ENCODE measurements around the gene ZNF80. TPM values are rescaled to one million over a fixed set of nuclear protein-coding genes. Genes with fewer than 3 reads are reported as not detected.

ZNF80 gene
- total RNA-seq, 1 donor from 2014 or later = not detected

- intact Hi-C loops (cut with DNase I) = no loop called here
- DNase-seq (ENCODE audit: missing footprints) (no peak), ATAC-seq (no peak)
These were observed 15.5 kb downstream of the ZNF80 start for GRCh38 chr3:114221881-114222264.

GRCh38 chr3:114221165-114221880, 16.1 kb downstream of the ZNF80 start:
- intact Hi-C loops (cut with DNase I) = no loop called here
- DNase-seq (ENCODE audit: missing footprints) = no peak
- ATAC-seq = peak; percentile 96

GRCh38 chr3:114219741-114220140, 17.6 kb downstream of the ZNF80 start:
- no peak for ATAC-seq
- intact Hi-C loops (cut with DNase I) = no loop called here
- DNase-seq (ENCODE audit: missing footprints) = no peak

- ATAC-seq (no peak), DNase-seq (ENCODE audit: missing footprints) (no peak)
- intact Hi-C loops (cut with DNase I) = no loop called here
These were observed 18.7 kb downstream of the ZNF80 start for GRCh38 chr3:114218578-114219185.

GRCh38 chr3:114218006-114218405, 19.4 kb downstream of the ZNF80 start:
- ATAC-seq = no peak
- intact Hi-C loops (cut with DNase I) = no loop called here

GRCh38 chr3:114217266-114217665, 20.1 kb downstream of the ZNF80 start:
- no peak for DNase-seq (ENCODE audit: missing footprints)

More at GRCh38 chr3:114218006-114218405, 19.4 kb downstream of the ZNF80 start:
- DNase-seq (ENCODE audit: missing footprints) = no peak

GRCh38 chr3:114216186-114216970, 21.0 kb downstream of the ZNF80 start:
- no peak for DNase-seq (ENCODE audit: missing footprints)
- no peak for ATAC-seq
- intact Hi-C loops (cut with DNase I) = no loop called here

More at GRCh38 chr3:114217266-114217665, 20.1 kb downstream of the ZNF80 start:
- intact Hi-C loops (cut with DNase I) = no loop called here
- ATAC-seq = no peak

GRCh38 chr3:114214542-114215341, 22.6 kb downstream of the ZNF80 start:
- ATAC-seq = no peak
- no peak for DNase-seq (ENCODE audit: missing footprints)
- intact Hi-C loops (cut with DNase I) = no loop called here

- ATAC-seq = peak; percentile 44
- intact Hi-C loops (cut with DNase I) = no loop called here
- DNase-seq (ENCODE audit: missing footprints) = no peak
These were observed 23.5 kb downstream of the ZNF80 start for GRCh38 chr3:114213627-114214541.

GRCh38 chr3:114213292-114213626, 24.1 kb downstream of the ZNF80 start:
- no peak for DNase-seq (ENCODE audit: missing footprints)
- no peak for ATAC-seq
- intact Hi-C loops (cut with DNase I) = no loop called here

- no peak for DNase-seq (ENCODE audit: missing footprints)
- intact Hi-C loops (cut with DNase I) = no loop called here
- no peak for ATAC-seq
These were observed 24.7 kb downstream of the ZNF80 start for GRCh38 chr3:114212646-114213045.

GRCh38 chr3:114207768-114208167, 29.6 kb downstream of the ZNF80 start:
- intact Hi-C loops (cut with DNase I) = no loop called here
- no peak for ATAC-seq
- DNase-seq (ENCODE audit: missing footprints) = no peak

- ATAC-seq (no peak), DNase-seq (ENCODE audit: missing footprints) (no peak)
- intact Hi-C loops (cut with DNase I) = no loop called here
These were observed 31.0 kb downstream of the ZNF80 start for GRCh38 chr3:114206342-114206741.

GRCh38 chr3:114205541-114205940, 31.8 kb downstream of the ZNF80 start:
- ATAC-seq (no peak), DNase-seq (ENCODE audit: missing footprints) (no peak)
- intact Hi-C loops (cut with DNase I) = no loop called here

GRCh38 chr3:114194750-114195149, 42.6 kb downstream of the ZNF80 start:
- ATAC-seq = no peak
- intact Hi-C loops (cut with DNase I) = no loop called here
- no peak for DNase-seq (ENCODE audit: missing footprints)

- no peak for ATAC-seq
- intact Hi-C loops (cut with DNase I) = no loop called here
These were observed 45.2 kb downstream of the ZNF80 start for GRCh38 chr3:114192136-114192535.

GRCh38 chr3:114186501-114186900, 50.9 kb downstream of the ZNF80 start:
- ATAC-seq (no peak), DNase-seq (ENCODE audit: missing footprints) (no peak)
- intact Hi-C loops (cut with DNase I) = no loop called here

More at GRCh38 chr3:114192136-114192535, 45.2 kb downstream of the ZNF80 start:
- no peak for DNase-seq (ENCODE audit: missing footprints)
